Measurements from ENCODE around the gene PARM1.

- no peak for TF ChIP-seq EZH2 (IDR thresholded peaks at IDR 0.05; ENCODE audit: insufficient read depth, poor library complexity, severe bottlenecking)
- TF ChIP-seq EZH2phosphoT487 (IDR thresholded peaks at IDR 0.05; ENCODE audit: insufficient read depth, low read depth): no peak
Observed at GRCh38 chr4:75089206-75089605, 156.3 kb downstream of the PARM1 start.
